Measurements from ENCODE around the gene NDST4.

NDST4 gene

DNA sequence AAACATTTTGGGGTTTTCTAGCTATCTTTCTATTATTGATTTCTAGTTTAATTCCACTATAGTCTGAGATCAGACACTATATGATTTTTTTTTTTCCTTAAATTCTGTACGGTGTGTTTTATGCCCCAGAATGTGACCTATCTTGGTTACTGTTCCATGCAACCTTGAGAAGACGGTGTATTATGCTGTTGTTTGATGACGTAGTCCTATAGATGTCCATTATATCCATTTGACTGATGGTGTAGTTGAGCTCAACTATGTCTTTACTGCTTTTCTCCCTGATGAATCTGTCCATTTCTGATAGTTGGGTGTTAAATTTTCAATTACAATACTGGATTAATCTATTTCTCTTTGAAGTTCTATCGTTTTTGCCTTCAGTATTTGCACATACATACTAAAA lies 212.5 kb downstream of the NDST4 start:
- DNase-seq, result no peak

DNA sequence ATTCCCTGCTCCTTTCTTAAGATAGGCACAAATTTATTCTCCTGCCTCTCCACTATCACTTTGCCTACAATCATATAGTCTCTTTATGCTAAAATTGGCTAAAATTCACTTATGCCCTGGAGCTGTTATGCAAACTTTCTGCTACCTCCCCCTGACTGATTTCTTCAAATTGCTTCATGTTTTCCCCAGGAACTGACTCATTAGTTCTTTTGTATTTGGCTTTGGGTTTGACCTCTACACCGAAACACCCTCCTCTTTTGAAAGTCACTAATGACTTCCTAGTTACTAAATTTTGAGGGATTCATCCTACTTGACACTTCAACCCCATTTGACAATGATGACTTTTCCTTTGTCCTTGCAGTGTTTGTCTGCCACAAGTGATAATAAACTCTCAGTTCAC lies 222.6 kb downstream of the NDST4 start:
- DNase-seq, result no peak

DNA sequence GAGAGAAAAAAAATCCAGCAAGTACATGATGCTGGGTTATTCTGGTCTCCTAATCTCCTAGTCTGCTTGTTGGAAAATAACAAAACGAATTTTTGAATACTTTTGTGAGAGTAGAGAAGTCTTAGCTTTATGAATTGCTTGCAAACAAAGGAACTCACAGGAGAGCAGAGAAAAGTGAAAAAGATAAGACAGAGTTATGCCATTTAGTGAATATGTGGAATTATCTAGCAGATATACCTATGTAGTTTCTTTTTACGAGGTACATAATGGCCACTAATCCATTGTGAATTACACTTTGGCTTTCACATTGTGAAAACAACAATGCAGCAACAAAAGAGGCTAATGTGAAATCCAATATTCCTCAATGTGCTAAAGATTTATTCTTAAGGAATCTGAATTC lies 226.7 kb downstream of the NDST4 start:
- DNase-seq, result no peak

DNA sequence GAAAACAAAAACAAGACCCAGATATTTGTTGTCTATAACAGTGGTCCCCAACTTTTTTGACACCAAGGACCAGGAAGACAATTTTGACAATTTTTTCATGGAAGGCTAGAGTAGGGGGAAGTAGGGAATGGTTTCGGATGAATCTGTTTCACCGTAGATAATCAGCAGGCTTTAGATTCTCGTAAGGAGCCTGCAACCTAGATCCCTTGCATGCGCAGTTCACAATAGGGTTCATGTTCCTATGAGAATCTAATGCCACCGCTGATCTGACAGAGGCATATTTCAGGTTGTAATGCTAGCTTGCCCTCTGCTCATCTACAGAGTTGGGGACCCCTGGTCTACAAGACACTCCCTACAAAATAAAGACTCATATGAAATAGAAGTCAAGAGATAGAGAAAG lies 229.8 kb downstream of the NDST4 start:
- DNase-seq, result no peak

DNA sequence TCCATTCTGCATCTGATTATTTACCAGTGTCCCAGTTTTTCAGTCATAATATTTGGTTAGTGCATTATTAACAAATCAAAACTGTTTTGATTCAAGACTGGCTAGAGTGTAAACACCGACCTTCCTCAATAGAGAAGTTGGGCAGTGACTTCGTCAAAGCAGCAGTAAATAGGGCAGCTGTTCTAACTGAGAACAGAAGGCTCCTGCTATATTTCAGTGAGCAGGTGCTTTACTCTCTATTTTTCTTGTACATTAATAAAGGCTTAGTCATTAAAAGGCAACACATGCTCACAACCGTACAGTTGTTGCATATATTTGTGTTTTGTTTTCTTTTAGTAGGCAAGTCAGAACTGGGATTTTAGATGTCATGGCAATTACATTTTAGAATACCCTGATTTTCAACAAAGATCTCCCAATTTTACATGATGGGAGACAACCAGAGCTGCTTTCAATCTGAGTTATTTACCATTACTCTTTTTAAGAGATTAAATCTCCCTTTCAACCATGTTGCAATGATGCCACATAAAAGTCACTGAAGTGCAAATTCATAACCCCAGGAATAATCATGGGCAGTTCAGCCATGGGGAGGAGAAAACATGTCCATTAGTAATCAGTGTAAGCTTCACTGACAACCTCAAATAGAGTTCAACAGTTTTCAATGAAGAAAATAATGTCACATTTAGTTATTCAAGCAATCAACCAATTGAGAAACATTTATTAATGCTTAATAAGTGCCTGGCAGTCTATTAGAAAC lies 233.3 kb downstream of the NDST4 start:
- no peak for DNase-seq

DNA sequence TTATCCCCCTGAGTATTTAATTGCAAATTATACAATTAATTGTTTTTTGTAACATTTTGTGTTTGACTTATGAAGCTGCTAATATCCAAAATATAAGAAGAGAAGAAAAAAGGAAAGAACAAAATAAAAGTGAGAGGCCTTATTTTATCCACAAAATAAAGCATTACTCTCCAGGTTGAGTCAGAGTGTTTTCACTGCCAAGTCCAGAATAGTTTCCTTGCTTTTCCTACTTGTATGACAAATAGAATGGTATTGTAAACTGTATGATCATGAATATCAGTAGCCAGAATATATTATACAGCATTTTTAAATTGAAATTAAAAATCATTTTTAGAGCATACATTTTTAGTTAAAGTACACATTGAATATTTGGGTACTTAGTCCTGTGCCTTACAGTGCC lies 237.8 kb downstream of the NDST4 start:
- no peak for DNase-seq

DNA sequence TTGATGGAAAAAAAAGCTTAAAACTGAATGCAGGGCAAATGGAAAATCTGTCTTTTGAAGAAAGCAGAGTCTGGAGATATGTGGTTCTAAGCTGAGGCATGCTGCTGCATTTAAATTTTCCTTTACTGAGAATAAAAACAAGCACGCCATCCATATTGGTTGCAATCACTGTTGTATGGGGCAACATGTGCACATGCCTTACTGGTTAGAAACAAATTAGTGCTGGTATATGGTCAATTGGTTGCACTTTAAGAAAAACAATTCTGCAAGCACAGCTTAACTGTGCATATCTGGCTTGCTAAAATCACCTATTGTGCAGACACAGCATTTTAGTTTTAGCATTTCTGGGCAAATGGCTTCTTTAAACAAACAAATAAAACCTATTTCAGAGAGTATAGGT lies 239.1 kb downstream of the NDST4 start:
- no peak for DNase-seq

DNA sequence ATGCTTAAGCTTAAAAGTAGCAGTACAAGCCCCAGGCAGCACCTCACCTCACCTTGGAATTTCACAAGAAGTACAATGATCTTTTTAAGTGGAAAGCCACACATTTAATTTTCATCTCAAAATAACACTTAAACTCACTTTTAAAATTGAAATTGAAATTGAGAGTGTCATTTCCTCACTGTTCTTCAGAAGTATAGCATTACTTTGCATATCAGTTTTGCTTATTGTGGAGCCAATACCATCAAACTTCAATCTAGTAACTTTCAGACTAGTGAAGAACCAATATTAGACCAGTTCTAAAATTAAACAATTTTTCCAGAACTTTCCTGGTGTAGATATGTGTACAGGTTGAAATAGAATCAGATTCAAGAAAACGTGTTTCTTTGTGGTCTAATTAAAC lies 242.4 kb downstream of the NDST4 start:
- DNase-seq, result no peak

DNA sequence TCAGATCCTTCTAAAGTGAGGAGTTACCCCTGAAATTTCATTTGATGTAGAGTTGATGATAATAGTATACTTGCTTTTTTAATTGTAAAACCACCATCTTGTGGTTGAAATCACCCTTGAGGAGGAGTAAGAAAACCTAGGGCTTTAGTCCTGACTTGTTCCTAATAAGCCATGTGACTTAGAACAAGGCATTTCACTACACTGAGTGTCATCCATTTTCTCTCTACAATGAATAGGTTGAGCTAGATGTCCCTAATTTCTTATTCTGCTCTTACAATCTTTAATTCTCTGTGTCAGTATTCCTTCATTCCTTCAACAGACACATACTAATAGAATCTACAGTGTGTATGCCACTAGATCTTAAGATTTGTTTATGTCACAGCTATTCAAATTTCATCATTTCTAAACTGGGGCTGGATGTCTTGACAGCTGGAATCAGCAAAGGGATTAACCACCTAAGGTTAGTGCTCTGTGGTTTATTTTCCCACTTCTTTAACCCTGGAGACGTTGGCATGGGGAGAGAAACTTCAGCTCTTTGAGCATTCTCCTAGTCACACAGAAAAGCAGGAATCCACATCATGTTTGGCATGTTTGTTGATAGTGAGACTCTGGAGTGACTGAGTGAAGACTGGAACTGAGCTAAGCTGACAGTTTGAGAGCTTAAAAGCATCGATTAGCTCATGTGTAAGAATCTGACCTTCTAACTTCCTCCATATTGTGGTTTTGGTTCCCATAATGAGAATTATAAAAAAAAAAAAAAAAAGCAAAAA lies 246.3 kb downstream of the NDST4 start:
- DNase-seq, result no peak

DNA sequence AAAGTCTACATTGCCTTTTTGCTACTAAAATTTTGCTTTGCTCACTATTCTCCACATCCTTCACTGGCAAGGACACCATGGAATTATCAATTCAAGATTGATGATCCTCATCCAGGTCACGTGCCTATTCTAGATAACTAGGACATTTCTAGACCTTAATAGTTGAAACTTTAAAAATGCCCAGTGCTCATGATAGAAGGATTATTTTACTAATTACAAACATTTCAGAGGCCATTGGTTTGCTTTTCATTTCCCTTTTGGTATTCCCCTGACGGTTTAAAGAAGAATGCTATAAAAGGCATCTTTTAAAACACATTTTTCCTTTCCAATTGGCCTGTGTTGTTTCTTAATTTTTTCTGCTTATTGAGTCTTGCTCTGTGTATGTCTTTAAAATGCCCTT lies 249.4 kb downstream of the NDST4 start:
- no peak for DNase-seq

DNA sequence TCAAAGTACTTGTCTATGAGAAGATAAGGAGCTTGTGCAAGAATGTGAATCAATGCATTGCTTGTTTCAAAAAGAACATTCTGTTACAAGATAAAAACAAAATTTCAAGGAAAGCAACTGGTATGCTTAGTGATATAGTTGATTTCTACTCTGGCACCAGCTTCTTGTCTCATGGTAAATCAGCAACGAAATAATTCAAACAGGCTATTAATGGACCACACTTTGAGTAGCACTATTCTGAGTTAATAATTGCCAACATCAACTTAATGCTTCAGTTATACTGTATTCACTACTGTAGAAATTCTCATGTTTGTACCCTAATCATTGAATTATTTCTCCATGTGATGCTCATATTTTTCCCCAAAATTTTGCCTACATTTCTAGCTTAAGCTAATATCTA lies 252.6 kb downstream of the NDST4 start:
- DNase-seq, result no peak

DNA sequence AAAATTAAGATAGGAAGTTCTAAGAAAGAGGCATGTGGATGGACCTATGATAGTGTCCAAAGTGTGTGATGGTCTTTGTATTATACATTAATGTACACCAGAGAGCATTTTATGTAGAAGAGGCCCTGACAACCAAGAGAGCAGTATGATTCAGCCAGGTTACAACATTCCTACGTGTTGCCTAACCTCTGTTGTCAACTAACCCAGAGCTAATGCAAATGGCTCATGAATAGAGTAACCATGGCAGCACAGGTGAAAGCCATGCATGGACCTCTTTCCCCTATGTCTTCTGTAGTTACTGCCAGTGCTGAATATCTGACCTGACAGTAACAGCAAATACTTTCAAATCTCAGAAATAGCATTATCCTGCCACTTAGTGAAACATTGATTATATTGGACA lies 255.6 kb downstream of the NDST4 start:
- DNase-seq, result no peak

DNA sequence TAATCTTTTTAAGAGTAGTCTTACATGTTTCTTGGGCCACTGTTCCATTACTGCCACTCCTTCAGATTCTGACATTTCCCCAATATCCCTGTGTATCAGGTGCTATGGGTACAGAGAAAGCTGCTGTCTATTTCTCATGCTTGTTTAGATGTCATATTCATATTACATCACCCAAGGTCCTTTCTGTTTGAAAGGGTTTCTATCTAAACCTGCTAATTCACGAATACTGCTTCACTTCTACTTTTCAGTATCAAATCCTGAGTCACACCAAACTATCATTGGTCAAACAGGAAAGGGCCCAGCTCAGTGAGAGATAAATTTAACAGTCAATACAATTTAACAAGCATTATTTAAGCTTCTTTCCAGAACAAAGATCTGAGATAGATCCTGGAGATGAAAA lies 273.4 kb downstream of the NDST4 start:
- no peak for DNase-seq

DNA sequence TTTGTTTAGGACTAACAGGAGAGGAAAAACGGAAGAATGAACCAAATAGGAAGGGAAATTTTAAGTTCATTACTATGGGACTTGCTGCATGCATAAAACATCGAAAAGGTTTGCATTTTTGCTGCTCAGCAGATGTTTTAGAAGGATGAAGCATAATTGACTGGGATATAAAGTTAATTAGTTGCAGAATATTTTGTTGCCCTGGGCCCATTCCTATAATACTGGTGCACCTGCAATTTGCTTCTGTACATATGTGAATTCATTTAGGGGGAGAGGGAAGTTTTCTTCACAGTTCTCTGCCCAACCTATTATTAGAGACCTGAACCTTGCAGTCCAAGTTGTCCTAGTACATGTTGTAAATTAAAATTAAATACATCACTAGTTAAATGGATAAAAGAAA lies 282.8 kb downstream of the NDST4 start:
- DNase-seq, result no peak

DNA sequence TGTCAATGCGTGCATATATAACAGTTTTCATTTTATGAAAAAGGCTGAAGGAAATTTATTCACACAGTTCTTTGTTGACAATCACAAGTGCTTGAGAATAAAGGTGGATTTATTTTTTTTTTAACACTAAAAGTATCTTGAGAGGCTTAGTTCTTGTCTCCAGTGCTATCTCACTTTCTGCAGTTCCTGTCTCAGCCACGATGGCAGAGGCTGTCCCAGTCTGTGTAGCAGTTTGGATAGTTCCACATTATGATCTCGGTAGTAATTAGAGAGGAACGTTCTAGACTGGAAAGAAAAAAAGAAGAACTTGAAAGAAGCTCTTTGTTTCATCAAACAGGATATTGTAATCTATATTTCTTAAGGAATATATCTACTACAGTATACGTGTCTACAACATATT lies 285.8 kb downstream of the NDST4 start:
- no peak for DNase-seq

DNA sequence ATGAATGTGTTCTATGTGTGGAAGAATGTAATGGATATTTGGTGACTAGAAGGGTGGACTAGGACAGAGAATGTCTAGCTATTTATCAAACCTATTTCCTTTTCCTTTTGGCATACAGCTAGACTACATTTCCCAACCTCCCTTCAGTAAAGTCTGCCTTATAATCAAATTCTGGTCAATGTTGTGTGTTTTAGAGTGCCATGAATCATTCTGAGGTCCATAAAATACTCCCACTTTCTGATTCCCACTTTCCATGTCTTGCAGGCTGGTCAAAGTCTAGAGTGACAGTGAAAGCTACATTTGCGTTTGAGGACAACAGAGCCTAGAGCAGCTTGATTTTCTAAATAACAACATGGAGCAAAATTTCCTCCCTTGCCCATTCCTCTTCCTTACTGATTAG lies 297.7 kb downstream of the NDST4 start:
- DNase-seq, result no peak

DNA sequence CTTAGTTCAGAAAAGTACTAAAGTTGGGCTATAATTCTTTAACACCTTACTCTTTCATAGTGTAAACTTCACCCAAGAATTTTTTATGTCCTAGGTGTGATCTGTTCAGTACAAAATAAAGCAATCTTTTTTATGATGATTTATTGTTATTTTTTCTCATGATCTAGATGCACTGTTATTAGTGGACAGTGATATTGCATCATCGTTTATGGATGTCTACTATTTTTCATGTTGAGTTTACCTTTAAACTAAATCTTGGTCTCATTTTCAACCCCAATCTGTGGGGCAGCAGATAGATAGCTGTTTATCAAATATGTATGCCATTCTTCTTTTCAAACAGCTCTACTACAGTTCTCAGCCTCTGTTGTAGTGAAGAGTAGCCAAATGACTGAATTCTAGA lies 299.5 kb downstream of the NDST4 start:
- no peak for DNase-seq

DNA sequence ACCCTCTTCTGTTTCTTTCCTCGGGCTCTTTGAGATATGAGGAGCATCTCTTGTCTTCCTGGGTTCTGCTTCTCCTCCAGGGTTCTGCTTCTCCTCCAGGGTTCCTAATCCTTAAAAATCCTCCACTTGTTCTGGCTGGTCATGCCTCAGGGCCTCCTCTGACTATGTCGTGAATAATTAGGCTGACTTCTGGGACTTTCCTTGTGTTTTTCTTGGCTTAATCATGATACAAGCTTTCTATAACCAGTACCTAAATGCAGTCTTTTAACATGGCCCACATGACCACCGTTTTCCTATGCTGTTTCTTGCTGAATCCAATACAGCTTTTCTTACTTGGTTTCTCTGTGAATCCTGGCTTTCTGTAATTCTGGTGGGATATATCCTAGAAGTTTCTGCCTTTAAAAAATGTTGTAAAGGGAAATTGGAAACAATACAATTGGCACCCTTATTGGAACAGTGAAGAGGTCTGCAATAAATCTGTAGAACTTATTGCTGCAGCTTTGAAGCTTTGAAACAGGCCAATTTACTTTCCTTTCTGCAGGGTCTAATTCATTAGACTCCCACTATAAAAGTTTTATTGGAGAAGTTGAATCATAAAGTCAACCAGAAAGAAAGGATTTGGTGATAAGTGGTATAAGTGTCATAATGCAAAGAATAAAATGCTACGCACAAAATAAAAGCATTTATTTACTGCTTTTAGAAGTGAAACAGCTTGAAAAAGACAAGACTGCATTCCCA lies 301.7 kb downstream of the NDST4 start:
- DNase-seq, result no peak

DNA sequence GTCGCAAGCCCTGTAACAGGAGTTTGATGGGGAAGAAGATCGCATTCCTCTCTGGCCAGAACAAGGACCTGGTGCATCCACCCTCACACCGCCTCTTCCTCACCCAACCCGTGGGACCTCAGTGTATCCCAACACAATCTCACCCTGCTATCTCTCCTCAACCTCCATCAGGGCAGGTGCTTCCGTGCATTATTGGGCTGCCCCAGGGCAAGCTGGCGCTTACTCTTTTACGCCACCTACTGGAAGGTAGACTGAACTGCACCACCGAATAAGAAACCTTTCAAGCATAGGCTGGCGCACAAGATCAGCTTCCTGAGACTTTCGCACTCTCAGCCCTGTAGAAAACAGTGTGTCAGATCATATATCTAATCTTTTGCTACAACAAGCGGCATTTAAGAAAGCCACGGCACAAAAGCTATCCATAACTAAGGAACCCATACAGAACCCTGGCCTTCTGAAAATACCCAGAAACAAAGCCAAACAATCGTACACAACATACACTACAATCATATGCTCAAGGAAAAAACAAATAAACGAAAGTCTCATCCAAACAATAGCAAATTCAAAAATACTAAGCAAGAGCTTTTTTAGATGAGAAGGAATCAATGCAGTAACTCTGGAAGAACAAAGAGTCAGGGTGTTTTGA lies 305.5 kb downstream of the NDST4 start:
- peak; percentile 37 for DNase-seq

DNA sequence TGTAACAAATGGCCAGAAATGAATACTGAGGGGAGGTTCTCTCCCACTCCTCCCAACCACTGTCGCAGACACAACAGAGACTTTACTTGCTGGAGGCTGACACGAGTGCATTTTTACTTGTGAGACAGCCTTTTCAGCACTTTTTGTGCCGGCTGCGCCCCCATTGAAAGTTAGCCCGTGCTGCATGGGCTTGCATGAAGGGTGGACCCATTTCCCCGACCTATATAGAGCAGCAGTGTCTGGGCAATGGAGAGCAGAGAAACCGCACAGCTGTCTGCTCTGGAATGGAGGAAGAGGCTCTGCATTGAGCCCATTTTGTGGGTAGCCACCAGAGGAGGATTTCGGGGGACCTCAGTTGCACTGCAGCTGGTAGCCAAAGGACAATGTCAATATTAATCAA lies 306.1 kb downstream of the NDST4 start:
- no peak for DNase-seq

DNA sequence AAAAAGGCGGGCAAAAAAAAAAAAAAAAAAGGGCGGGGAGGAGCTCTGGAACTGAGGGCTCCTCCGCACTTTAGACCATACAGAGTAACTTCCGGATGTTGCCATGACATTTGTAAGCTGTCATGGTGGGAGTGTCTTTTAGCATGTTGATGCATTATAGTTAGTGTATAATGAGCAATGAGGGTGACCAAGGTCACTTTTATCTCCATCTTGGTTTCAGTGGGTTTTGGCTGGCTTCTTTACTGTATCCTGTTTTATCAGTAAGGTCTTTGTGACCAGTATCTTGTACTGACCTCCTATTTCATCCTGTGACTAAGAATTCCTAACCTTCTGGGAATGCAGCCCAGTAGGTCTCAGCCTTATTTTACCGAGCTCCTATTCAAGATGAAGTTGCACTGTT lies 321.4 kb downstream of the NDST4 start:
- DNase-seq, result no peak

DNA sequence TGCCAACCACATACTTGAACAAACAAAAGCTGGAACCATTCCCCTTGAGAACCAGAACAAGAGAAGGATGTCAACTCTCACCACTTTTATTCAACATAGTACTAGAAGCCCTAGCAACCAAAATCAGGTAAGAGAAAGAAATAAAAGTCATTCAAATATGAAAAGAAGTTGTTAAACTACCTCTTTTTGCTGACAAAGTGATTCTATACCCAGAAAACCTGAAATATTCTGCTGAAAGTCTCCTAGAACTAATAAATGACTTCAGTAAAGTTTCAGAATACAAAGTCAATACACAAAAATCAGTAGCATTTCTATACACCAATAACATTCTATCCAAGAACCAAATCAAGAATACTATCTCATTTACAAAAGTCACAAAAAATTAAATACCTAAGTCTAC lies 327.9 kb downstream of the NDST4 start:
- DNase-seq, result no peak

DNA sequence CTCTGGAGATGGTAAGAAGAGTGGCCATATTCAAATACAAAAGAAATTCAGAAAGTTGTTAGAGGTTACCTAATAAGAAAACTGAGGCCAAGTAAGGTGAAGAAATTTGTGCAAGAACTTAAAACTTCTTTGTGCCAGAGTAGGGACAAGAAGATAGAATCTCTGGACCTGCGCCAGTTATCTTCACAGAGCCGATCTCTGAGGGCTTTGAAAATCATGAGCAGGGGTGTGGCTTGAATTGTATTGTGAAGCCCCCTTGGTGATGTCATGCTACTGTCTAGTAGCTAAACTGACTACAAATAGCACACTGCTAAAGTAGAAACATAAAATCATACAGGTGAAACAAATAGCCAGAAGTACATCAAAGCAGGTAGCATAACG lies 330.2 kb downstream of the NDST4 start:
- no peak for DNase-seq

Measured in stimulated activated CD8-positive, alpha-beta memory T cell treated with anti-CD3 and anti-CD28 coated beads, Interleukin-4, amount 100 ng/mL, for 48 hours (primary cell).